SH-SY5Y (cell line): ENCODE results near the gene DBH.

Experiments used
- GATA2 ChIP-seq: IDR thresholded peaks from 2 replicates; pipeline ENCODE4 v1.6.1; 2011; ENCODE audit warnings: mild to moderate bottlenecking, low read depth, low read length
- GATA3 ChIP-seq: IDR thresholded peaks from 2 replicates; pipeline ENCODE4 v1.6.1; 2011; ENCODE audit warnings: low read depth, mild to moderate bottlenecking, low read length, moderate library complexity

DNA sequence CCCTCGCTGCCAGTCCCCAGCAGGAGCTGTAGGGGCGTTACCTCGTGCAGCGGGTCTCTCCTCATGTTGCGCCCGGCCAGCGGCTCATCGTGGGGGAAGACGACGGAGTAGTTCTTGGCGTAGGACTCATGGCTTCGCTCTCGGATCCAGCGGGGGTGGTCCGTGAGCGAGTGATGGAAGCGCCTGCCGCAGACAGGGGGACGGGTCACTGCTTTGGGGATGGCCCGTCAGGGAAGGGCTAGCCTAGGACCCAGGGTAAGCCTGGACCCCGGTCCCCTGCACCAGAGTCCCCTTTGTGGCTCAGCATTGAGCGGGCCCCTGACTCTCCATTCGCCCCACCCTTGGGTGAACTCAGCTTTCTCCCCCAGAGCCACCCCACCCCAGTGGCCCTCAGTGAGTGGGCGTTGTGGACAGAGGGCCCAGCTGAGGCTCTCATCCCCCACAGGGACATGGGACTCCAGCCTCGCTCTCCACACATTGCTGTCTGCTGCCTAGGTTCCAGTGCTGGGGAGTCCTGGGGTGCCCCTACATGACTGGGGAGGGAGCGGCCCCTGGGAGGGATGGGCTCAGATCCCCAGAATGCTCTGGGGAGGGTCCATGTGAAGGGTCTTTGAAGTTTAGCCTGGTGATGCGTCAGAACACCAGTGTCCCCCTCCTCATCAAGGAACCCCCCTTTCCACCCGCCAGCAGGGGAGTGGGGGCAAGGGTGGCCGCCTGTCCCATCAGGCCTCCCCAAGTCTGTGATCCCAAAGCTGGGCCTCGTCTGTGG is 72.3 kb downstream of the DBH start:
- TF ChIP-seq GATA2 (no peak), GATA3 (no peak)
